ENCODE results near the gene CTDSPL. TPM values are rescaled to one million over a fixed set of nuclear protein-coding genes. Genes with fewer than 3 reads are reported as not detected.

The CTDSPL gene
- total and polyA plus RNA-seq, 2 of the 13 experiments (the other 11 are each of a cell fraction or from before 2014, with no cell fraction given) = 26.1 to 142 TPM

DNA sequence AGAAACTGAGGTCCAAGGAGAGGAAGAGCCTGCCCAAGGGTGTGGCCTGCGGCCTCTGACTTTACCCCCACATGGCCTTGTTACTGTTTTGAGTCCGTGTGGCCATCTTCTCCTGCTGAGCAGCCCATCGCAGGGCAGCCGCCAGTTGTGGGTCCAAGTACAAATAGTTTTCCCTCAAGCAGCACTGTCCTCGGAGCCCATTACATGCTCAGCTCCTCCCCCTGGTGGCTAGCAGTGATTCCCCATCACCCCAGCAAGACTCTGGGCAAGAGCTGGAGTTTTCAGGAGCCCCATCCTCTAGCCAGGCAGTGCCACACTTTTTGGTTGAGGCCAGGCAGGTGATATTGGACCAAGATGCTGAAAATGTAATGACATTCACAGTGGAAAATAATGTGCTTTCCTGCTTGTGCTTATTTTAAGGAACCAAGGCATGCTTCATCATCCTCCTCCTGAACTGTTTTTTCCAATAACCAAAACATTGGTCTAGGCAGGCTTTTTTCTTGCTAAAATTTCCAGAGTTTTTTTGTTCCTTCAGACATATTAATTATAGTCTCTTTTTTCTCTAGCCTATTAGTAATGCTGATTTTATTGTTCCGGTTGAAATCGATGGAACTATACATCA is 105.7 kb downstream of the CTDSPL start (continued):
- TF ChIP-seq, protein P1, sequence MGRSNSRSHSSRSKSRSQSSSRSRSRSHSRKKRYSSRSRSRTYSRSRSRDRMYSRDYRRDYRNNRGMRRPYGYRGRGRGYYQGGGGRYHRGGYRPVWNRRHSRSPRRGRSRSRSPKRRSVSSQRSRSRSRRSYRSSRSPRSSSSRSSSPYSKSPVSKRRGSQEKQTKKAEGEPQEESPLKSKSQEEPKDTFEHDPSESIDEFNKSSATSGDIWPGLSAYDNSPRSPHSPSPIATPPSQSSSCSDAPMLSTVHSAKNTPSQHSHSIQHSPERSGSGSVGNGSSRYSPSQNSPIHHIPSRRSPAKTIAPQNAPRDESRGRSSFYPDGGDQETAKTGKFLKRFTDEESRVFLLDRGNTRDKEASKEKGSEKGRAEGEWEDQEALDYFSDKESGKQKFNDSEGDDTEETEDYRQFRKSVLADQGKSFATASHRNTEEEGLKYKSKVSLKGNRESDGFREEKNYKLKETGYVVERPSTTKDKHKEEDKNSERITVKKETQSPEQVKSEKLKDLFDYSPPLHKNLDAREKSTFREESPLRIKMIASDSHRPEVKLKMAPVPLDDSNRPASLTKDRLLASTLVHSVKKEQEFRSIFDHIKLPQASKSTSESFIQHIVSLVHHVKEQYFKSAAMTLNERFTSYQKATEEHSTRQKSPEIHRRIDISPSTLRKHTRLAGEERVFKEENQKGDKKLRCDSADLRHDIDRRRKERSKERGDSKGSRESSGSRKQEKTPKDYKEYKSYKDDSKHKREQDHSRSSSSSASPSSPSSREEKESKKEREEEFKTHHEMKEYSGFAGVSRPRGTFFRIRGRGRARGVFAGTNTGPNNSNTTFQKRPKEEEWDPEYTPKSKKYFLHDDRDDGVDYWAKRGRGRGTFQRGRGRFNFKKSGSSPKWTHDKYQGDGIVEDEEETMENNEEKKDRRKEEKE (IDR thresholded peaks at IDR 0.05) = no peak
- TF ChIP-seq EZH2 (conservative IDR thresholded peaks at IDR 0.05; ENCODE audit: low read depth, low read length) (no peak), HMG20B (CRISPR knock-in tag; conservative IDR thresholded peaks at IDR 0.05) (no peak)

DNA sequence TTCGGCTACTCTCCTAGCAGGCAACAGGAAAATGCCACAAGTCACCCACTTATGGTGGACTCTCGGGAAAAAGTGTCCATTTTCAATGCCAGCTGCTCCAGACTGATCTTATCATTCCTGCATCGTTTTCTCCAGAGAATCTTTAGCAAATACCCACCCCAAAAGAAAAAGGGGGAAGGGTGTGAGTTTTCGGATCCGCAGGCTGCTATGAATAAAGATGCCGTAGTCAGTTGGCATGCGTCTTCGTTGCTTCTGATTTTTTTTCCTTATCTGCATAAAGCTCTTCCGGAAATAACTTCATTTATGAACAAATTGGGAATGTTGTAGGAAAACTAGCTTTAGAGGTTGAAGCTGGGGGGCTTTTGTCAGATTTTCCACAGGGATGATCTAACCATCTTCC is 106.5 kb downstream of the CTDSPL start:
- H3K9ac ChIP-seq (ENCODE audit: insufficient read depth, low read depth, low read length) = no peak overlapping the region
- peaks cover 46% of the 10 kb centered on the region for H3K4me1 ChIP-seq (ENCODE audit: insufficient read depth, low read length)
- BruUV-seq (replicated peaks) = no TSS peak
- H3K36me3 ChIP-seq (replicated peaks in 1 of 2; ENCODE audit: control insufficient read depth in 1 of 2, insufficient read depth in 2 of 2, low read length in 2 of 2) = peaks cover 24 to 66% of the 10 kb centered on the region in 2 experiments
- H3K9me3 ChIP-seq (ENCODE audit: low read length) = no peaks in the 10 kb centered on the region
- no peak overlapping the region for H2AFZ ChIP-seq (ENCODE audit: low read length)
- no peak overlapping the region for H3K4me2 ChIP-seq (ENCODE audit: low read depth, low read length)
- DNase-seq (ENCODE audit: low spot score) (no peak), FAIRE-seq (no peak), ATAC-seq (no peak)
- POLR2A ChIA-PET = interaction anchor here (2.1 kb wide), 1 partner anchor 112 kb away, joined by 18 read pairs; no protein-coding TSS in a partner anchor
- in situ Hi-C loops (cut with HindIII; ENCODE audit: extremely low pct_ligation_motif_present, low pct_unique_long_range_greater_than_20kb) = loop anchor here (5.0 kb wide), 1 partner anchor 111 kb away; no protein-coding TSS in a partner anchor
- no peaks in the 10 kb centered on the region for H3K27me3 ChIP-seq (ENCODE audit: control insufficient read depth in 1 of 2, insufficient read depth in 2 of 2, low read length in 2 of 2)
- no peaks in the 10 kb centered on the region for H4K20me1 ChIP-seq (ENCODE audit: insufficient read depth, low read length)
- intact Hi-C loops (cut with micrococcal nuclease; ENCODE audit: unreplicated experiment) = no loop called here
- no peak overlapping the region for H3K27ac ChIP-seq (ENCODE audit: extremely low read length, insufficient read depth, low read length)
- CTCF ChIA-PET (ENCODE audit: low intra/inter-chr PET ratio, low total read pairs) = interaction anchor here (1.2 to 5.3 kb wide), 4 partner anchors 103 to 114 kb away, joined by 3 to 59 read pairs (median 7); no protein-coding TSS in a partner anchor
- peaks cover 3% of the 10 kb centered on the region for H3K79me2 ChIP-seq (ENCODE audit: insufficient read depth, low read length)
- WGBS (ENCODE audit: low lambda C conversion rate) = 98% methylated on average over 9 of the region's 9 CpGs
- no peak overlapping the region for H3K4me3 ChIP-seq (replicated peaks in 1 of 3; ENCODE audit: insufficient read depth in 1 of 3, low read depth in 2 of 3, low read length in 3 of 3)
- TF ChIP-seq KLF16 (CRISPR knock-in tag; IDR thresholded peaks at IDR 0.05) (no peak), GZF1 (CRISPR knock-in tag; IDR thresholded peaks at IDR 0.05) (no peak), BORCS8-MEF2B (CRISPR knock-in tag; IDR thresholded peaks at IDR 0.05) (no peak), HMG20A (CRISPR knock-in tag; IDR thresholded peaks at IDR 0.05; ENCODE audit: borderline replicate concordance) (no peak), ZNF33A (CRISPR knock-in tag; IDR thresholded peaks at IDR 0.05; ENCODE audit: borderline replicate concordance) (no peak), KAT7 (CRISPR knock-in tag; IDR thresholded peaks at IDR 0.05; ENCODE audit: borderline replicate concordance) (no peak), ZNF569 (CRISPR knock-in tag; IDR thresholded peaks at IDR 0.05; ENCODE audit: borderline replicate concordance) (no peak), FOXK1 (CRISPR knock-in tag; IDR thresholded peaks at IDR 0.05; ENCODE audit: borderline replicate concordance, low read depth) (no peak), GTF3A (CRISPR knock-in tag; conservative IDR thresholded peaks at IDR 0.05) (no peak), ZSCAN29 (CRISPR knock-in tag; conservative IDR thresholded peaks at IDR 0.05) (no peak), POLR2AphosphoS5 (IDR thresholded peaks at IDR 0.05; ENCODE audit: low read depth, low read length) (no peak), CCAR2 (optimal IDR thresholded peaks at IDR 0.05; ENCODE audit: low read depth, low read length) (no peak), KDM1A (CRISPR knock-in tag; IDR thresholded peaks at IDR 0.05) (no peak), SSRP1 (CRISPR knock-in tag; IDR thresholded peaks at IDR 0.05) (no peak)
- TF ChIP-seq, protein P2, sequence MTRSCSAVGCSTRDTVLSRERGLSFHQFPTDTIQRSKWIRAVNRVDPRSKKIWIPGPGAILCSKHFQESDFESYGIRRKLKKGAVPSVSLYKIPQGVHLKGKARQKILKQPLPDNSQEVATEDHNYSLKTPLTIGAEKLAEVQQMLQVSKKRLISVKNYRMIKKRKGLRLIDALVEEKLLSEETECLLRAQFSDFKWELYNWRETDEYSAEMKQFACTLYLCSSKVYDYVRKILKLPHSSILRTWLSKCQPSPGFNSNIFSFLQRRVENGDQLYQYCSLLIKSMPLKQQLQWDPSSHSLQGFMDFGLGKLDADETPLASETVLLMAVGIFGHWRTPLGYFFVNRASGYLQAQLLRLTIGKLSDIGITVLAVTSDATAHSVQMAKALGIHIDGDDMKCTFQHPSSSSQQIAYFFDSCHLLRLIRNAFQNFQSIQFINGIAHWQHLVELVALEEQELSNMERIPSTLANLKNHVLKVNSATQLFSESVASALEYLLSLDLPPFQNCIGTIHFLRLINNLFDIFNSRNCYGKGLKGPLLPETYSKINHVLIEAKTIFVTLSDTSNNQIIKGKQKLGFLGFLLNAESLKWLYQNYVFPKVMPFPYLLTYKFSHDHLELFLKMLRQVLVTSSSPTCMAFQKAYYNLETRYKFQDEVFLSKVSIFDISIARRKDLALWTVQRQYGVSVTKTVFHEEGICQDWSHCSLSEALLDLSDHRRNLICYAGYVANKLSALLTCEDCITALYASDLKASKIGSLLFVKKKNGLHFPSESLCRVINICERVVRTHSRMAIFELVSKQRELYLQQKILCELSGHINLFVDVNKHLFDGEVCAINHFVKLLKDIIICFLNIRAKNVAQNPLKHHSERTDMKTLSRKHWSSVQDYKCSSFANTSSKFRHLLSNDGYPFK (CRISPR knock-in tag; IDR thresholded peaks at IDR 0.05; ENCODE audit: borderline replicate concordance) = no peak

Data from HepG2 (cell line).